Activated B cell treated with CpG ODN at 0.5 μM for 24 hours (primary cell): ENCODE results near the gene PIP5K1C. TPM values are rescaled to one million over a fixed set of nuclear protein-coding genes. Genes with fewer than 3 reads are reported as not detected.
"Not testable (repeated sequence)": the region's sequence is repeated elsewhere in the genome, so short reads cannot be mapped to it uniquely, and the experiment has no call there.

Experiments
- ATAC-seq: fragments of 200-7000 bp; cut with Tn5 transposase; one replicate; pipeline ENCODE4 v1.10.0; 2021; ENCODE audit warnings: low read depth, mild to moderate bottlenecking, moderate library complexity
- CTCF ChIA-PET: fragments of 350-600 bp; sonication (Branson Sonifier 250); formaldehyde crosslinking; loops from one replicate; lab custom pipeline; 2021; ENCODE audit warnings: antibody characterized with exemption; lab: Charles Lee
- POLR2A ChIA-PET: fragments of 350-600 bp; sonication (Branson Sonifier 250); formaldehyde crosslinking; loops from one replicate; lab custom pipeline; 2021; ENCODE audit warnings: antibody characterized with exemption; lab: Charles Lee
- DNase-seq: peaks from one replicate; pipeline ENCODE4 v3.0.0; 2022
- H3K27ac Mint-ChIP-seq: one replicate; pipeline ENCODE4 v1.8.0; 2020; ENCODE audit warnings: mixed read lengths
- H3K27me3 Mint-ChIP-seq: one replicate; pipeline ENCODE4 v1.8.0; 2021; ENCODE audit warnings: mixed read lengths
- H3K36me3 Mint-ChIP-seq: one replicate; pipeline ENCODE4 v1.8.0; 2021; ENCODE audit warnings: low read depth, mixed read lengths
- H3K4me1 Mint-ChIP-seq: one replicate; pipeline ENCODE4 v1.8.0; 2021; ENCODE audit warnings: mixed read lengths
- H3K4me3 Mint-ChIP-seq: one replicate; pipeline ENCODE4 v1.8.0; 2020; ENCODE audit warnings: mild to moderate bottlenecking, mixed read lengths
- H3K9me3 Mint-ChIP-seq: one replicate; pipeline ENCODE4 v1.8.0; 2020; ENCODE audit warnings: mixed read lengths
- intact Hi-C: fragments of 100-400 bp; cut with micrococcal nuclease; formaldehyde crosslinking; loops from one replicate; pipeline ENCODE4 v1.15.1; 2024
- total RNA-seq: library from RNA; stranded (reverse); gene quantifications from 2 replicates; pipeline ENCODE4 v1.2.3, GENCODE V29; 2022
- TF ChIP-seq, protein P1 (sequence below): fragments of 200-600 bp; IDR thresholded peaks from one replicate; pipeline ENCODE4 v1.8.0; 2022; ENCODE audit warnings: antibody characterized with exemption, mild to moderate bottlenecking

PIP5K1C gene
- total RNA-seq, 1 donor from 2014 or later, result 31.1 TPM

DNA sequence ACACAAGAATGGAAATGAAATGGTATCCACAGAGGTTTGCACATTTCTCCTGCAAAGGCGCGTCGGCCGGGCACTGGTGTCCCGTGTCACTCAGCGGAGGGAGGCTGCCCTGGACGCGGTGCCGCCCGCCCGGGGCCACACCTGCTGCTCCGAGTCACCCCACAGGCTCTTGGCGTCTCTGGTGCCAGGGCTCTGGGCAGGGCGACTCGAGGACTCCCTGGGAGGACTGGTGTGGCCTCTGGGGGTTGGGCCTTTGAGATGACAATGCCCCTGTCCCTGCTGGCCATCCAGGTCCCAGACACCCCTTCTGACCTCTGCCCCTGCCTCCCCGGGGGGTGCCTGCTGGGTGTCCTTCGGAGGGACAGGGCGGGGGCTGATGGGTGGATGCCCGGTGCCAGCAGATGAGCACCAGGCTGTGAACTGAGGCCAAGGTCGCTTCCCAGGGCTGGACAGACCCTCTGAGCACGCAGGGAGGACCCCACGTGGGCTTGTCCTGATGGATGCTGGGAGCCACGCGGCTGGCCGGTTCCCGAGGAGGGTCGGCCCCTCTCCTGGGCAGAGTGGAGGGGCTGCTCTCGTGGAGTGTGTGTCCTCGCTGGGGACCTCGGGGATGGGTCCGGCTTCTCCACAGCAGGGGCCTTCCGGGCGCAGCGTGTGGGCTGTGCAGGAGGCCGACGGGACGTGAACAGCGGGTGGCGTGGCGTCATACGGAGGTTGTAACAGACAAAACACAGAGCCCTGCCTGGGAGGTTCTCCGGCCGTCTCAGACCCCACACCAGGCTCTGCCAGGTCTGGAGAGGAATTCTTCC, 69.0 kb downstream of the PIP5K1C start:
- POLR2A ChIA-PET, result no interaction called here

DNA sequence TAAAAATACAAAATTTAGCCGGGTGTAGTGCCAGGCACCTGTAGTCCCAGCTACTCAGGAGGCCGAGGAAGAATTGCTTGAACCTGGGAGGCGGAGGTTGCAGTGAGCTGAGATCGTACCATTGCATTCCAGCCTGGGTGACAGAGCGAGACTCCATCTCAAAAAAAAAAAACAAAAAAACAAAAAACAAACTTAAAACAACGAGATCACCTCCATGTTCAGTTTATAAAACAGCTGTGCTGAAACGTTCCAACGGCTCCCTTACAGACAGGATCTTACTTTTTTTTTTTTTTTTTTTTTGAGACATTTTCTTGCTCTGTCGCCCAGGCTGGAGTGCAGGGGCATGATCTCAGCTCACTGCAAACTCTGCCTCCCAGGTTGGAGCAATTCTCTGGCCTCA, 71.5 kb downstream of the PIP5K1C start:
- intact Hi-C loops, result not testable (repeated sequence)
- H3K4me1 Mint-ChIP-seq, result peaks cover 30% of the 10 kb centered on the region

More for the DNA sequence above, 69.0 kb downstream of the PIP5K1C start:
- DNase-seq, result no peak
- ATAC-seq, result no peak
- no peaks in the 10 kb centered on the region for H3K9me3 Mint-ChIP-seq
- no peaks in the 10 kb centered on the region for H3K27me3 Mint-ChIP-seq
- no peak overlapping the region for H3K4me3 Mint-ChIP-seq
- H3K27ac Mint-ChIP-seq, result no peak overlapping the region
- CTCF ChIA-PET, result no interaction called here
- peaks cover 7% of the 10 kb centered on the region for H3K36me3 Mint-ChIP-seq
- intact Hi-C loops, result no loop called here
- TF ChIP-seq, protein P1, sequence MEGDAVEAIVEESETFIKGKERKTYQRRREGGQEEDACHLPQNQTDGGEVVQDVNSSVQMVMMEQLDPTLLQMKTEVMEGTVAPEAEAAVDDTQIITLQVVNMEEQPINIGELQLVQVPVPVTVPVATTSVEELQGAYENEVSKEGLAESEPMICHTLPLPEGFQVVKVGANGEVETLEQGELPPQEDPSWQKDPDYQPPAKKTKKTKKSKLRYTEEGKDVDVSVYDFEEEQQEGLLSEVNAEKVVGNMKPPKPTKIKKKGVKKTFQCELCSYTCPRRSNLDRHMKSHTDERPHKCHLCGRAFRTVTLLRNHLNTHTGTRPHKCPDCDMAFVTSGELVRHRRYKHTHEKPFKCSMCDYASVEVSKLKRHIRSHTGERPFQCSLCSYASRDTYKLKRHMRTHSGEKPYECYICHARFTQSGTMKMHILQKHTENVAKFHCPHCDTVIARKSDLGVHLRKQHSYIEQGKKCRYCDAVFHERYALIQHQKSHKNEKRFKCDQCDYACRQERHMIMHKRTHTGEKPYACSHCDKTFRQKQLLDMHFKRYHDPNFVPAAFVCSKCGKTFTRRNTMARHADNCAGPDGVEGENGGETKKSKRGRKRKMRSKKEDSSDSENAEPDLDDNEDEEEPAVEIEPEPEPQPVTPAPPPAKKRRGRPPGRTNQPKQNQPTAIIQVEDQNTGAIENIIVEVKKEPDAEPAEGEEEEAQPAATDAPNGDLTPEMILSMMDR, result no peak
- H3K4me1 Mint-ChIP-seq, result peaks cover 11% of the 10 kb centered on the region

DNA sequence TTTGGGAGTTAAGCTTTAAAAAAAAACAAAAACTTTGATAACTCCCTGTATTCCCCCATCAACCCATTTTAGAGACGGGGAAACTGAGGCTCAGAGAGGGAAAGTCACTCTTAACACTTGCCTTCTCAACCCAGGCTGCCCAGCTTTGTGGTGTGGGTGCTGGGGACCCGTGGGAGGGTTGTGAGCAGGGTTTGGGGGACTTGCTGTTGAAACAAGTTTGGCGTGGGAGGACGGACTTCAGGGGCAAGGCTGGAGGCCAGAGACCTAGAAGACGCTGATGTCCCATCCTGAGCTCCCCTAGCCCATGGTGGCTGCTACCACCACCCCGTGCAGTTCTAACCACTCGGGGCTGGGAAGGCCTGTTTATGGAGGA, 72.9 kb downstream of the PIP5K1C start:
- H3K4me3 Mint-ChIP-seq, result peak overlapping the region; percentile 97
- POLR2A ChIA-PET, result interaction anchor here (0.7 to 1.5 kb wide), 3 partner anchors 18 to 127 kb away, joined by 3 to 6 read pairs (median 3); partner anchors contain the start of gene DOHH
- ATAC-seq, result no peak
- peaks cover 14% of the 10 kb centered on the region for H3K36me3 Mint-ChIP-seq
- no peaks in the 10 kb centered on the region for H3K27me3 Mint-ChIP-seq
- peak overlapping the region; percentile 99 for H3K27ac Mint-ChIP-seq
- DNase-seq, result no peak
- CTCF ChIA-PET, result interaction anchor here (1.0 to 1.2 kb wide), 2 partner anchors 9 to 82 kb away, joined by 3 read pairs; no protein-coding TSS in a partner anchor
- H3K4me1 Mint-ChIP-seq, result peaks cover 30% of the 10 kb centered on the region
- TF ChIP-seq, protein P1, result no peak
- no peaks in the 10 kb centered on the region for H3K9me3 Mint-ChIP-seq
- intact Hi-C loops, result loop anchor here (1.0 to 2.0 kb wide), 6 partner anchors 55 to 343 kb away; partner anchors contain the start of genes DAPK3, FZR1, HMG20B and MFSD12

More for the DNA sequence above, 71.5 kb downstream of the PIP5K1C start:
- H3K4me3 Mint-ChIP-seq, H3K27ac Mint-ChIP-seq, DNase-seq, H3K36me3 Mint-ChIP-seq, H3K27me3 Mint-ChIP-seq, H3K9me3 Mint-ChIP-seq, ATAC-seq, CTCF ChIA-PET: not testable (repeated sequence)
- POLR2A ChIA-PET, result interaction anchor here (0.6 to 0.7 kb wide), 3 partner anchors 62 to 1977 kb away, joined by 3 to 8 read pairs (median 3); no protein-coding TSS in a partner anchor

DNA sequence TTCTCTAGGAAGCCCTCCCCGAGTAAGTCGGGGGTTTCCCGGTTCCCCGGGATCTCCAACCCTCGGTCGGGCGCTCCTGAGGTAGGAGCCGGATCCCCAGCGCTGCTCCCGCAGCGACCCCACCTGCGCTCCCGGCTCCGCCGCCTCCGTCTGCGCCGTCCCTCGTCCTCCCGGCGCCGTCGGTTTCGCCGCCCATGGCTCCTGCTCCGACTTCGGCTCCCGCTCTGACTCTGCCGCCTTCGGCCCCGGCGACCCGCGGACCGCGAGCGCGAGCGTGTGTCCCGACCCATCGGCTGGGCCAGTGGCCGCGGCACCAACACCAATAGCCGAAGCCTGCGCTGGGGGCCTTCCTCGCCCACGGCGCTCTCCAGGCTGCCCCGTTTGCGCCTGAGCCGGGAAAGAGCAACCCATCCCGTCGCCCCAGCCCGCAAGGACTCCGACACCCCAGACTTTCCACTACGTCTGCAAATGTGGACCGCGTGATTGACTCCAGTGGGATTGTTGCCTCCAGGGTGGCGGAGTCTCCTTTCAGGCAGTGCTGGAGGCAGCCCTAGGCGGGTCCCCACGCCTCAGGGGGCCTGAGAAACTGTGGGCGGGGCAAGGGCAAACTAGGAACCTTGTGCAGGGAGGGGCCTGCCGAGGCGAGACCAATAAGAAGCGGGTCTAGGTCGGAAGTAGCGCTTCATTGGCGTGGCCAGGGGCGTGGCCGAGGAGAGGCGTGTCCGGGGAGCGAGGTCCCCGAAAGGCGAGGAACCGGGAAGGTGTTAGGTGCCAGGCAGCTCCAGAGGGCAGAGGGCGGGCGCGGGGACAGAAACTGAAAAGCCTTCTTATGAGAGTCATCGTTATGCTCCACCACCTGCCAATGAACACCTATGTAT, 73.6 kb downstream of the PIP5K1C start, which contains the start of gene CACTIN:
CACTIN (minus strand) TSS at position 318 of the 878 bp plus-strand sequence; CDS start at position 290, 28 bp downstream.
- POLR2A ChIA-PET, result interaction anchor here (0.7 to 1.5 kb wide), 3 partner anchors 18 to 126 kb away, joined by 3 to 6 read pairs (median 3); partner anchors contain the start of gene DOHH
- CTCF ChIA-PET, result interaction anchor here (1.0 to 1.2 kb wide), 2 partner anchors 8 to 82 kb away, joined by 3 read pairs; no protein-coding TSS in a partner anchor

More for the DNA sequence above, 73.6 kb downstream of the PIP5K1C start, which contains the start of gene CACTIN:
- H3K27me3 Mint-ChIP-seq, result no peaks in the 10 kb centered on the region
- peak; percentile 95 for DNase-seq
- H3K4me1 Mint-ChIP-seq, result peaks cover 30% of the 10 kb centered on the region
- TF ChIP-seq, protein P1, result no peak
- peak; percentile 98 for ATAC-seq
- peak within 1 kb of the TSS; percentile 99 for H3K27ac Mint-ChIP-seq
- peaks cover 19% of the 10 kb centered on the region for H3K36me3 Mint-ChIP-seq
- peak within 1 kb of the TSS; percentile 97 for H3K4me3 Mint-ChIP-seq
- no peaks in the 10 kb centered on the region for H3K9me3 Mint-ChIP-seq
- intact Hi-C loops, result loop anchor here (1.0 to 2.0 kb wide), 6 partner anchors 54 to 344 kb away; partner anchors contain the start of genes DAPK3, FZR1, HMG20B and MFSD12
